Activated CD4-positive, alpha-beta memory T cell treated with anti-CD3 and anti-CD28 coated beads for 36 hours (primary cell): ENCODE data around the gene KCNIP2. TPM values are rescaled to one million over a fixed set of nuclear protein-coding genes. Genes with fewer than 3 reads are reported as not detected.

Experiments
- CTCF ChIA-PET: fragments of 350-600 bp; sonication (Branson Sonifier 250); formaldehyde crosslinking; loops from one replicate; lab custom pipeline; 2021; ENCODE audit warnings: antibody characterized with exemption, inconsistent platforms; lab: Charles Lee
- POLR2A ChIA-PET: fragments of 350-600 bp; sonication (Branson Sonifier 250); formaldehyde crosslinking; loops from one replicate; lab custom pipeline; 2021; ENCODE audit warnings: antibody characterized with exemption; lab: Charles Lee
- DNase-seq: peaks from one replicate; pipeline ENCODE4 v3.0.0-alpha.2; 2020
- H3K27ac Mint-ChIP-seq: one replicate; pipeline ENCODE4 v1.8.0; 2021; ENCODE audit warnings: mixed read lengths
- H3K27me3 Mint-ChIP-seq: one replicate; pipeline ENCODE4 v1.8.0; 2021; ENCODE audit warnings: mixed read lengths
- H3K36me3 Mint-ChIP-seq: one replicate; pipeline ENCODE4 v1.8.0; 2021; ENCODE audit warnings: mixed read lengths
- H3K4me1 Mint-ChIP-seq: one replicate; pipeline ENCODE4 v1.8.0; 2021; ENCODE audit warnings: low read depth, mixed read lengths
- H3K4me3 Mint-ChIP-seq: one replicate; pipeline ENCODE4 v1.8.0; 2021; ENCODE audit warnings: mild to moderate bottlenecking, mixed read lengths
- H3K9me3 Mint-ChIP-seq: one replicate; pipeline ENCODE4 v1.8.0; 2021; ENCODE audit warnings: mixed read lengths
- intact Hi-C: fragments of 100-400 bp; cut with micrococcal nuclease; formaldehyde crosslinking; loops from one replicate; pipeline ENCODE4 v1.15.1; 2023
- total RNA-seq, 2 experiments: library from RNA; stranded (reverse); gene quantifications; one replicate each; pipeline ENCODE4 v1.2.3, GENCODE V29; 2021

KCNIP2 gene
- total RNA-seq, 2 experiments from 2014 or later, result 1.4 to 1.8 TPM

GRCh38 chr10:101848408-101848807 is 4.8 kb upstream of the KCNIP2 start:
- Mint-ChIP-seq H3K4me1 (peaks cover 8% of the 10 kb centered on the region), H3K27ac (no peak overlapping the region), H3K27me3 (no peaks in the 10 kb centered on the region), H3K9me3 (no peaks in the 10 kb centered on the region), H3K4me3 (no peak overlapping the region), H3K36me3 (peaks cover 7% of the 10 kb centered on the region)
- POLR2A ChIA-PET, result no interaction called here
- no peak for DNase-seq
- intact Hi-C loops, result loop anchor here (10.0 kb wide), 1 partner anchor 86 kb away; no protein-coding TSS in a partner anchor
- CTCF ChIA-PET, result interaction anchor here (0.5 to 1.4 kb wide), 8 partner anchors 8 to 171 kb away, joined by 3 to 6 read pairs (median 4); no protein-coding TSS in a partner anchor

- H3K36me3 Mint-ChIP-seq, result peaks cover 5% of the 10 kb centered on the region
- POLR2A ChIA-PET, result interaction anchor here (0.6 kb wide), 1 partner anchor 158 kb away, joined by 3 read pairs; no protein-coding TSS in a partner anchor
- peaks cover 2% of the 10 kb centered on the region for H3K27me3 Mint-ChIP-seq
- DNase-seq, result no peak
- intact Hi-C loops, result loop anchor here (10.0 kb wide), 1 partner anchor 89 kb away; no protein-coding TSS in a partner anchor
- no peak overlapping the region for H3K4me3 Mint-ChIP-seq
- no peak overlapping the region for H3K27ac Mint-ChIP-seq
- peaks cover 28% of the 10 kb centered on the region for H3K4me1 Mint-ChIP-seq
- CTCF ChIA-PET, result interaction anchor here (1.0 to 3.1 kb wide), 5 partner anchors 10 to 227 kb away, joined by 3 to 11 read pairs (median 3); no protein-coding TSS in a partner anchor
- H3K9me3 Mint-ChIP-seq, result no peaks in the 10 kb centered on the region
These were observed 2.3 kb upstream of the KCNIP2 start for GRCh38 chr10:101845893-101846292.

- ChIA-PET POLR2A (interaction anchor here (1.1 to 2.6 kb wide), 4 partner anchors 12 to 39 kb away, joined by 3 to 15 read pairs (median 4); partner anchors contain the start of gene OGA), CTCF (interaction anchor here (0.5 to 9.6 kb wide), 33 partner anchors 8 to 620 kb away, joined by 3 to 248 read pairs (median 11); partner anchors contain the start of genes ARMH3, HPS6 and OGA)
- Mint-ChIP-seq H3K27ac (no peak overlapping the region), H3K4me1 (peaks cover 45% of the 10 kb centered on the region), H3K4me3 (no peak overlapping the region), H3K9me3 (no peaks in the 10 kb centered on the region), H3K36me3 (no peaks in the 10 kb centered on the region), H3K27me3 (peaks cover 2% of the 10 kb centered on the region)
- intact Hi-C loops, result loop anchor here (2.0 to 10.0 kb wide), 3 partner anchors 59 to 223 kb away; partner anchors contain the start of genes HPS6 and NPM3
- DNase-seq, result no peak
These were observed 1.8 kb downstream of the KCNIP2 start for GRCh38 chr10:101841826-101842225.

GRCh38 chr10:101840741-101841453 is 2.7 kb downstream of the KCNIP2 start:
- Mint-ChIP-seq H3K36me3 (no peaks in the 10 kb centered on the region), H3K4me1 (peaks cover 48% of the 10 kb centered on the region), H3K4me3 (peak overlapping the region; percentile 74), H3K27ac (no peak overlapping the region), H3K27me3 (peaks cover 2% of the 10 kb centered on the region), H3K9me3 (no peaks in the 10 kb centered on the region)
- ChIA-PET CTCF (interaction anchor here (0.5 to 9.6 kb wide), 64 partner anchors 8 to 679 kb away, joined by 3 to 248 read pairs (median 4); partner anchors contain the start of genes ARMH3, HPS6, NPM3 and OGA), POLR2A (interaction anchor here (1.2 to 2.6 kb wide), 4 partner anchors 11 to 169 kb away, joined by 3 to 15 read pairs (median 8); partner anchors contain the start of gene OGA)
- intact Hi-C loops, result loop anchor here (1.0 to 10.0 kb wide), 5 partner anchors 24 to 232 kb away; partner anchors contain the start of gene NPM3
- DNase-seq, result peak; percentile 88

- ChIA-PET CTCF (interaction anchor here (0.6 to 9.6 kb wide), 58 partner anchors 9 to 630 kb away, joined by 3 to 248 read pairs (median 4); partner anchors contain the start of genes ARMH3, HPS6, NPM3 and OGA), POLR2A (interaction anchor here (1.2 to 2.6 kb wide), 4 partner anchors 10 to 170 kb away, joined by 3 to 15 read pairs (median 8); partner anchors contain the start of gene OGA)
- Mint-ChIP-seq H3K36me3 (no peaks in the 10 kb centered on the region), H3K4me3 (peak overlapping the region; percentile 74), H3K27me3 (peaks cover 2% of the 10 kb centered on the region), H3K9me3 (no peaks in the 10 kb centered on the region), H3K27ac (no peak overlapping the region), H3K4me1 (peaks cover 54% of the 10 kb centered on the region)
- DNase-seq, result peak; percentile 51
- intact Hi-C loops, result loop anchor here (1.0 to 10.0 kb wide), 5 partner anchors 23 to 233 kb away; partner anchors contain the start of gene NPM3
These were observed 3.4 kb downstream of the KCNIP2 start for GRCh38 chr10:101840102-101840684.

- no peak overlapping the region for H3K27ac Mint-ChIP-seq
- POLR2A ChIA-PET, result interaction anchor here (2.6 kb wide), 1 partner anchor 21 kb away, joined by 15 read pairs; the partner anchor contains the start of gene OGA
- intact Hi-C loops, result loop anchor here (1.0 to 10.0 kb wide), 5 partner anchors 22 to 234 kb away; partner anchors contain the start of gene NPM3
- no peaks in the 10 kb centered on the region for H3K36me3 Mint-ChIP-seq
- CTCF ChIA-PET, result interaction anchor here (0.6 to 9.6 kb wide), 20 partner anchors 9 to 237 kb away, joined by 3 to 248 read pairs (median 12); partner anchors contain the start of genes ARMH3, NPM3 and OGA
- H3K27me3 Mint-ChIP-seq, result peaks cover 2% of the 10 kb centered on the region
- DNase-seq, result peak; percentile 74
- no peaks in the 10 kb centered on the region for H3K9me3 Mint-ChIP-seq
- H3K4me1 Mint-ChIP-seq, result peaks cover 60% of the 10 kb centered on the region
- H3K4me3 Mint-ChIP-seq, result peak overlapping the region; percentile 74
These were observed 4.1 kb downstream of the KCNIP2 start for GRCh38 chr10:101839416-101840063.

GRCh38 chr10:101839002-101839401 is 4.6 kb downstream of the KCNIP2 start:
- H3K36me3 Mint-ChIP-seq, result no peaks in the 10 kb centered on the region
- CTCF ChIA-PET, result interaction anchor here (0.6 to 9.6 kb wide), 13 partner anchors 8 to 235 kb away, joined by 3 to 248 read pairs (median 13); partner anchors contain the start of genes ARMH3, NPM3 and OGA
- H3K4me3 Mint-ChIP-seq, result no peak overlapping the region
- no peak for DNase-seq
- POLR2A ChIA-PET, result interaction anchor here (2.6 kb wide), 1 partner anchor 20 kb away, joined by 15 read pairs; the partner anchor contains the start of gene OGA
- H3K9me3 Mint-ChIP-seq, result no peaks in the 10 kb centered on the region
- no peak overlapping the region for H3K27ac Mint-ChIP-seq
- intact Hi-C loops, result no loop called here
- peaks cover 60% of the 10 kb centered on the region for H3K4me1 Mint-ChIP-seq
- H3K27me3 Mint-ChIP-seq, result peaks cover 2% of the 10 kb centered on the region

- Mint-ChIP-seq H3K36me3 (no peaks in the 10 kb centered on the region), H3K27me3 (peaks cover 2% of the 10 kb centered on the region), H3K9me3 (no peaks in the 10 kb centered on the region), H3K27ac (no peak overlapping the region), H3K4me3 (no peak overlapping the region), H3K4me1 (peaks cover 63% of the 10 kb centered on the region)
- ChIA-PET POLR2A (interaction anchor here (1.1 kb wide), 1 partner anchor 21 kb away, joined by 3 read pairs; no protein-coding TSS in a partner anchor), CTCF (interaction anchor here (0.7 to 9.6 kb wide), 7 partner anchors 12 to 256 kb away, joined by 3 to 248 read pairs (median 6); no protein-coding TSS in a partner anchor)
- intact Hi-C loops, result no loop called here
- no peak for DNase-seq
These were observed 5.1 kb downstream of the KCNIP2 start for GRCh38 chr10:101838416-101838970.

GRCh38 chr10:101837748-101838147 is 5.9 kb downstream of the KCNIP2 start:
- ChIA-PET CTCF (interaction anchor here (1.1 to 9.6 kb wide), 6 partner anchors 13 to 257 kb away, joined by 3 to 248 read pairs (median 18); partner anchors contain the start of gene OGA), POLR2A (interaction anchor here (1.1 kb wide), 1 partner anchor 20 kb away, joined by 3 read pairs; no protein-coding TSS in a partner anchor)
- DNase-seq, result no peak
- Mint-ChIP-seq H3K36me3 (no peaks in the 10 kb centered on the region), H3K4me1 (peaks cover 64% of the 10 kb centered on the region), H3K27ac (no peak overlapping the region), H3K4me3 (no peak overlapping the region), H3K9me3 (no peaks in the 10 kb centered on the region), H3K27me3 (peaks cover 2% of the 10 kb centered on the region)
- intact Hi-C loops, result no loop called here

GRCh38 chr10:101835362-101835761 is 8.2 kb downstream of the KCNIP2 start:
- peaks cover 63% of the 10 kb centered on the region for H3K4me1 Mint-ChIP-seq
- no peak for DNase-seq

More at GRCh38 chr10:101835362-101835761, 8.2 kb downstream of the KCNIP2 start:
- H3K4me3 Mint-ChIP-seq, result no peak overlapping the region
- CTCF ChIA-PET, result interaction anchor here (0.6 to 9.6 kb wide), 23 partner anchors 8 to 283 kb away, joined by 3 to 248 read pairs (median 4); partner anchors contain the start of genes ARMH3, KCNIP2 and OGA
- POLR2A ChIA-PET, result interaction anchor here (1.0 to 1.6 kb wide), 2 partner anchors 17 to 230 kb away, joined by 3 to 10 read pairs; partner anchors contain the start of gene OGA
- H3K36me3 Mint-ChIP-seq, result no peaks in the 10 kb centered on the region
- H3K27ac Mint-ChIP-seq, result no peak overlapping the region
- intact Hi-C loops, result no loop called here
- H3K27me3 Mint-ChIP-seq, result no peaks in the 10 kb centered on the region
- no peaks in the 10 kb centered on the region for H3K9me3 Mint-ChIP-seq
